DND-41 (cell line): ENCODE data around the gene STAB2.

Experiments used
- CTCF ChIP-seq: IDR thresholded peaks from 2 replicates; pipeline ENCODE4 v1.5.1; 2012; ENCODE audit warnings: borderline replicate concordance, low read length, moderate library complexity, mild to moderate bottlenecking; ENCODE audit not compliant: poor library complexity, severe bottlenecking; ENCODE audit errors: extremely low read depth
- EZH2 ChIP-seq: IDR thresholded peaks from 3 replicates; pipeline ENCODE4 v1.6.1; 2012; ENCODE audit warnings: borderline replicate concordance, low read depth, mild to moderate bottlenecking, moderate library complexity, low read length, inconsistent platforms; ENCODE audit not compliant: severe bottlenecking

GRCh38 chr12:103627189-103627855 is 40.2 kb downstream of the STAB2 start:
- no peak for TF ChIP-seq CTCF
- no peak for TF ChIP-seq EZH2
